ENCODE data around the gene TEAD1.
"Not testable (repeated sequence)": the region's sequence is repeated elsewhere in the genome, so short reads cannot be mapped to it uniquely, and the experiment has no call there.

Gene TEAD1

DNA sequence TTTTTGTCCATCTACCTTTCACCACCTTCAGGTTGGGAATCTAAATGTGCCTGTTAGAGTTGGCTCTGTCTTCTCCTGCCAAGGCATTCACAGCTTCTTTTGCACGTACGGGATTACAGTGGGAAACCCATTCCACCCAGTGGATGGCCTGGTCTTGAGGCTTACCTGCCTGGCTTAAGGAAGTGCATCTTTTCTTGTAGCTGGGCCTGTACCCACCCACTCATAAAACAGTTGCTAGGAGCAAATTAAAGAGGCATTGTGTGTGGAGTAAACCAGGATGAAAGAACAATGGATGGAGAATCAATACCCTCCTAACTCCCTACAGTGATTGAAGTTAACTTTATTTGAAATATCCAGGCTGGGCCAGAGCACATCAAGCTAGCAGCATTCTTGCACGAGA, 71.6 kb downstream of the TEAD1 start:
- no peak for DNase-seq (ENCODE audit: low read depth in 1 of 2, low spot score in 1 of 2)
- in situ Hi-C loops (cut with HindIII; ENCODE audit: low pct_unique_long_range_greater_than_20kb, low sequenced_read_pairs): no loop called here
- TF ChIP-seq JUND (IDR thresholded peaks at IDR 0.05; ENCODE audit: low read depth): no peak

- in situ Hi-C loops (cut with HindIII; ENCODE audit: low pct_unique_long_range_greater_than_20kb, low sequenced_read_pairs): no loop called here
- TF ChIP-seq JUND (IDR thresholded peaks at IDR 0.05; ENCODE audit: low read depth): no peak
- peak in 1 of 2 experiments; percentile 64 for DNase-seq (ENCODE audit: low read depth in 1 of 2, low spot score in 1 of 2)
Observed at GRCh38 chr11:12746593-12747097, 72.4 kb downstream of the TEAD1 start.

DNA sequence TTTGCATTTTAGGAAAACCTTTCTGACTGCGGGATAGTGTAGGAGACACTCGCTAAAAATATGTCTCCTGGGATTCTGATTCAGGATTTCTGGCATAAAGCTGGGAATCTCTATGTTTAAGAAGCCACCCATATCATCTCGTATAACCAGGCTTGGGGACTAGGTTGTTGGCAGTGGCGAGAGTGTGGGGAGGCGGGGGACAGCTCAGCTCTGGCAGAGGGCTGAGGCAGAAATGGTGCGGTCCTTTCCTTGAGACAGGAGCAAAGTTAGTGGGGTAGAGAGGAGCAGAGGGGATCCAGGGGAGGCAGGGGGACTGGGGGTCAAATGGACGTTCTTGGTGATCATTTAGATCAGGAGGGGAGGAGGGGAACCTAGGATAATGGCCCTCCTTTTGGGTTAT, 74.3 kb downstream of the TEAD1 start:
- no peak for DNase-seq (ENCODE audit: low read depth in 1 of 2, low spot score in 1 of 2)
- TF ChIP-seq JUND (IDR thresholded peaks at IDR 0.05; ENCODE audit: low read depth): no peak
- in situ Hi-C loops (cut with HindIII; ENCODE audit: low pct_unique_long_range_greater_than_20kb, low sequenced_read_pairs): no loop called here

- no peak for TF ChIP-seq JUND (IDR thresholded peaks at IDR 0.05; ENCODE audit: low read depth)
- in situ Hi-C loops (cut with HindIII; ENCODE audit: low pct_unique_long_range_greater_than_20kb, low sequenced_read_pairs): no loop called here
- no peak for DNase-seq (ENCODE audit: low read depth in 1 of 2, low spot score in 1 of 2)
Observed at GRCh38 chr11:12749442-12749841, 75.2 kb downstream of the TEAD1 start.

DNA sequence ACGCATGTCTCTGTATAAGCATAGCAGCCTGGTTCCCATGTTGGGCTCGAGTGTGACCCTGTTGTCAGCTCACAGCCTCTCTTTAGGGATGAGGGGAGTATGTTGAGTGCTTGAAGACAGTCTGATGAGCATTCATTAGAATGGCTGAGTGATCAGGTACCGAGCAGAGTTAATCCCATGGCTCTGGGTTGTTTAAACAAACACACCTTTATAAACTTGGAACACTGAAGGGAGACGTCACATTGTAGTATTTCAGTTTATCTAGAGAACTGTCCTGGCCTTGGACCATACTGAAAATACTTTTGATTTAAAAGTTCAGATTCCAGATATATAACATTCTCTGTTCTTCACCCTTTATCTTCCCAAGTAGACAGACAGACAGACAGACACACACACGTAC, 76.0 kb downstream of the TEAD1 start:
- in situ Hi-C loops (cut with HindIII; ENCODE audit: low pct_unique_long_range_greater_than_20kb, low sequenced_read_pairs): no loop called here
- TF ChIP-seq JUND (IDR thresholded peaks at IDR 0.05; ENCODE audit: low read depth): no peak
- DNase-seq (ENCODE audit: low read depth in 1 of 2, low spot score in 1 of 2): no peak

- TF ChIP-seq JUND (IDR thresholded peaks at IDR 0.05; ENCODE audit: low read depth): no peak
- DNase-seq (ENCODE audit: low read depth in 1 of 2, low spot score in 1 of 2): no peak
- in situ Hi-C loops (cut with HindIII; ENCODE audit: low pct_unique_long_range_greater_than_20kb, low sequenced_read_pairs): no loop called here
Observed at GRCh38 chr11:12752868-12753524, 78.8 kb downstream of the TEAD1 start.

DNA sequence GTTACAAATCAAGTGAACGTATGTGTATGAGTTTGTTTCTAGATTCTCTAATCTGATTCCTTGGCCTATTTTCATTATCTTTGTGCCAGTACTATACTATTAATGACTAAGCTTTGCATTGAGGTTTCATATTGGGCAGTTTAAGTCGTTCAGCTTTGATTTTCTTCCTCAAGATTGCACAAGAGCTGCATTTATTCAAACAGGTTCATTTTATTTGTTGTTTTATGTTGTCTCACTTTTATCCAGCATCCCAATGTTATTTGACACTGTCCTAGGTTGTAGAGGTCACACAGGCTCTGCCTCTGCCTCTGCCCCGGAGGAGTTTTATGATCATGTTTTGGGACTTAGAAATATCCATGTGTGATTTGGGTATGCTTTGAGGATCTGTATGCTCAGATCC, 79.8 kb downstream of the TEAD1 start:
- TF ChIP-seq JUND (IDR thresholded peaks at IDR 0.05; ENCODE audit: low read depth): no peak
- DNase-seq (ENCODE audit: low read depth in 1 of 2, low spot score in 1 of 2): no peak
- in situ Hi-C loops (cut with HindIII; ENCODE audit: low pct_unique_long_range_greater_than_20kb, low sequenced_read_pairs): no loop called here

- in situ Hi-C loops (cut with HindIII; ENCODE audit: low pct_unique_long_range_greater_than_20kb, low sequenced_read_pairs): no loop called here
- no peak for DNase-seq (ENCODE audit: low read depth in 1 of 2, low spot score in 1 of 2)
- no peak for TF ChIP-seq JUND (IDR thresholded peaks at IDR 0.05; ENCODE audit: low read depth)
Observed at GRCh38 chr11:12754582-12755234, 80.5 kb downstream of the TEAD1 start.

DNA sequence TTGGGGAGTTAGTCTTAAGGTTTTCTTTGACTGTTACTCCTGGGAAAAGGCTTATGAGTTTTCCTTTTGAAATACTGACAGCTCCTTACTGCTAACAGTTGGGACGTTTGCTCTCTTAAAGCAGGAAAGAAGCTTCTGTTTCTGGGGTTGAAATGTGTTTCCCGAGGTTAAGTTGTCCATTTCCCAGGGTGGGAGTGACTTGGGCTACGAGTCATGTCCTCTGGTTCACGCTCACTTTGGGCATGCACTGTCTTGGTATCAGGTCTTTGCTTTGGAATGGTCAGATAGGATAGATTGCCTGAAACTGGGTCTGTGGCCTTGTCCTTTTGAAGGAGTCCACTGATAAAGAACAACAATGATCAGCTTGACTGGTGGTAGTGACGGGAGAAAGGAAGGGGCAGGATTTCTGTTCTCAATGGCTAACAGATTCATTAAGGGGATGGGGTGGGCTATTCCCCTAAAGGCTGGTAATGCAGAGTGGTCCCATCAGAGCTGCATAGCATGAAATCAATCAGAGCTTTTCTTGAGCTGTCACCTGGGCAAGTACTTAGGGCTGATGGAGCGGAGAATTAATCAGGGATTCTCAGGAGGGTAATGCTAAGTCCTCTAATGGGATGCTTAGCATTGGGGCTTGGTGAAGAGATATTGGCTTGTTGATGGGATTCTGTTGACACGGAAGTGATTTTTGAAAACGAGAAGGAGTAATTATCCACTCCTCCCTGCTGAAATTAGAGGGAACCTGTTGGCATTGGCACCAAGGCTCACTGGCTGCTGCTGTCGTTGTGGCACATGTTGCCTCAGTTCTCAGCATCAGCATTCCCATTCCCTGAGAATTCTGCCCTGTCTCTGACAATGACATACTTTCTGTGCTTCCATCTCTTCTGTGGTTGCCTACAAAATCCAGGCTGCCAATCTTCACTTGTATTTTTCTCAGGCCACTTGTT, 81.6 kb downstream of the TEAD1 start:
- no peak for TF ChIP-seq JUND (IDR thresholded peaks at IDR 0.05; ENCODE audit: low read depth)
- no peak for DNase-seq (ENCODE audit: low read depth in 1 of 2, low spot score in 1 of 2)
- in situ Hi-C loops (cut with HindIII; ENCODE audit: low pct_unique_long_range_greater_than_20kb, low sequenced_read_pairs): no loop called here

DNA sequence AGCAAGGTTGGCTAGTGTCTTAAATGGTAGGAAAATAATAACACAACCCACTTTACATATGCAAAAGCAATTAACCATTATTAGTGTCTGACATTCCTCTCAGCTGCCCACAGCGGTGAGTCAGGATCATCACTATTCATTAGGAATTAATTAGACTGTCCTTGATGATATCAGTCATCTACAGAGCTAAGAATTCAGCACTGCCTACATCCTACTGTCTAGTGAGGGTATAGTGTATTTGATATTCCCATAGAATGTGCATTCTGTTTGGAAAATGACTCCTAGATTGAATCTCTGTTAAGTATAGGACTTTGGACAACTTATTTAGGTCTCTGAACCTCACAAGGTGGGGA, 82.2 kb downstream of the TEAD1 start:
- in situ Hi-C loops (cut with HindIII; ENCODE audit: low pct_unique_long_range_greater_than_20kb, low sequenced_read_pairs): no loop called here
- no peak for DNase-seq (ENCODE audit: low read depth in 1 of 2, low spot score in 1 of 2)
- no peak for TF ChIP-seq JUND (IDR thresholded peaks at IDR 0.05; ENCODE audit: low read depth)

DNA sequence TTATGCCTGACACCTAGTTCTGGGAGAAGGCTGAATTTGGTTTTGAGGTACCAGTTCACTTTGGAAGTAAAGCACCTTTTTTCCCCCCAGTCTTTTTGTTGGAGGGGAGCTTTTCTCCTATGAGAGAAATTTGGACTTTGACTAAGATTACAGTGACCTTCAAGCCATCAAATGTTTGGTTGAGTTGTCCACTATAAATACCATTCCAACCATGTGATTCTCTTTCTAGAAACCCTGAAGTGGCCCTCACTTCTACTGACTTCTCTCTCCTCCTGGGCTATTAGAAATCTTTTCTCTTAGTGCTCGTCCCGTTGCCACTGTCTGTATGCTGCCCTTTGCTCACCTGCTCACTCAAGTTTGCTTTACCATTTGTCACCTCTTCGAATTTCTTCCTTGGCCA, 82.6 kb downstream of the TEAD1 start:
- in situ Hi-C loops (cut with HindIII; ENCODE audit: low pct_unique_long_range_greater_than_20kb, low sequenced_read_pairs): no loop called here
- DNase-seq (ENCODE audit: low read depth in 1 of 2, low spot score in 1 of 2): no peak
- no peak for TF ChIP-seq JUND (IDR thresholded peaks at IDR 0.05; ENCODE audit: low read depth)

DNA sequence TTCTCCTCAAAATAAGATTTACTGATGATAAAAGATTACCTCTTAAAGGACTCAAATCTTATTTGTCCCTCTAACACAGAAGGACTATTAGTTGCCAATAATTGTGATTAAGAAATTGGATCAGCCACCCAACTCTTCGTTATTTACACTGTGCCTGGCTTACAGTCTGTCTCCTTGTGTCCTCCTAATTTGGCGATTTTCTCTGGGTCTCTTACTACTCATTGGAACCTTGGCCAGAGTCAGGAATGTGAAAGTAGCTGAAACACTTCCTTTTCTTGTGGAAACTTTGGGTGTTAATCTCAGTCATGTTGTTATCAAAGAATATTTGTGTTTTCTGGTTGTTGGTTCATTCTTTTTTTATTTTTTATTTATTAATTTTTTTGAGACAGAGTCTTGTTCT, 83.2 kb downstream of the TEAD1 start:
- TF ChIP-seq JUND (IDR thresholded peaks at IDR 0.05; ENCODE audit: low read depth): no peak
- no peak for DNase-seq (ENCODE audit: low read depth in 1 of 2, low spot score in 1 of 2)
- in situ Hi-C loops (cut with HindIII; ENCODE audit: low pct_unique_long_range_greater_than_20kb, low sequenced_read_pairs): no loop called here

- DNase-seq (ENCODE audit: low read depth in 1 of 2, low spot score in 1 of 2); in situ Hi-C loops (cut with HindIII; ENCODE audit: low pct_unique_long_range_greater_than_20kb, low sequenced_read_pairs): not testable (repeated sequence)
Observed at GRCh38 chr11:12758117-12758516, 83.9 kb downstream of the TEAD1 start.
